GM12865 (cell line): Measurements from ENCODE around the gene RBBP6.

Source experiments
- DNase-seq: peaks from one replicate; pipeline ENCODE4 v3.0.0; 2010; ENCODE audit warnings: low read depth
- H3K4me3 ChIP-seq: 2 replicates; pipeline ENCODE4 v1.5.1; 2011; ENCODE audit warnings: mild to moderate bottlenecking, low read depth, low read length, control low read depth
- TF ChIP-seq, protein P1 (sequence below): IDR thresholded peaks from 2 replicates; pipeline ENCODE4 v1.5.1; 2011; ENCODE audit warnings: low read length, control low read depth, low read depth, inconsistent platforms; ENCODE audit not compliant: insufficient read depth; ENCODE audit errors: missing control alignments

Gene RBBP6

DNA sequence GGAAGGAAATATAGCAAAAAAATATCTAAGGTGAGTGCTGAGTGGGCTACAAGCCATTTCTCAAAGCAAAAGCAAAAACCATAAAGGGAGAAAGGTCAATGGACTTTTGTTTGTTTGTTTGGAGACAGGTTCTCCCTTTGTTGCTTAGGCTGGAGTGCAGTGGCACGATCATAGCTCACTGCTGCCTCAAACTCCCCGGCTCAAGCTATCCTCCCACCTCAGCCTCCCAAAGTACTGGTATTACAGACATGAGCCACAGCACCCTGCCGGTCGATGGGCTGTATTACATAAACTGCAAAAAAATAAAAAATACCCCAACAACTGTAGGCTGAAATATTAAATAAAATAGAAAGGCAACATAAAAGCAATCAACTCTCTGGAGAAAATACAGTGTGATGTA, 3.5 kb upstream of the RBBP6 start:
- TF ChIP-seq, protein P1, sequence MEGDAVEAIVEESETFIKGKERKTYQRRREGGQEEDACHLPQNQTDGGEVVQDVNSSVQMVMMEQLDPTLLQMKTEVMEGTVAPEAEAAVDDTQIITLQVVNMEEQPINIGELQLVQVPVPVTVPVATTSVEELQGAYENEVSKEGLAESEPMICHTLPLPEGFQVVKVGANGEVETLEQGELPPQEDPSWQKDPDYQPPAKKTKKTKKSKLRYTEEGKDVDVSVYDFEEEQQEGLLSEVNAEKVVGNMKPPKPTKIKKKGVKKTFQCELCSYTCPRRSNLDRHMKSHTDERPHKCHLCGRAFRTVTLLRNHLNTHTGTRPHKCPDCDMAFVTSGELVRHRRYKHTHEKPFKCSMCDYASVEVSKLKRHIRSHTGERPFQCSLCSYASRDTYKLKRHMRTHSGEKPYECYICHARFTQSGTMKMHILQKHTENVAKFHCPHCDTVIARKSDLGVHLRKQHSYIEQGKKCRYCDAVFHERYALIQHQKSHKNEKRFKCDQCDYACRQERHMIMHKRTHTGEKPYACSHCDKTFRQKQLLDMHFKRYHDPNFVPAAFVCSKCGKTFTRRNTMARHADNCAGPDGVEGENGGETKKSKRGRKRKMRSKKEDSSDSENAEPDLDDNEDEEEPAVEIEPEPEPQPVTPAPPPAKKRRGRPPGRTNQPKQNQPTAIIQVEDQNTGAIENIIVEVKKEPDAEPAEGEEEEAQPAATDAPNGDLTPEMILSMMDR: no peak
- DNase-seq: no peak
- no peak overlapping the region for H3K4me3 ChIP-seq

DNA sequence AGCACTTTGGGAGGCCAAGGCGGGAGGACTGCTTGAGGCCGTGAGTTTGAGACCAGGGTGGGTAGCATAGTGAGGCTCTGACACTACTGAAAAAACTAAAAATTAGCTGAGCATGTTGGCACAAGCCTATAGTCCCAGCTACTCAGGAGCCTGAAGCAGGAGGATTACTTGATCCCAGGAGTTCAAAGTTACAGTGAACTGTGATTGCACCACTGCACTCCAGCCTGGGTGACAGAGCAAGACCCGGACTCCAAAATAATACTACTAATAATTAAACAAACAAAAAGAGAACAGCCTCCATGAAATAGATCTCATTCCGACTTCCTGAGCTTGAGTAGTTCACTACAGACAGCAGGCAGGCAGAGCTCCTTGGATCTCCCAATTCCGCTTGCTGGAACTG, 2.7 kb upstream of the RBBP6 start:
- TF ChIP-seq, protein P1: no peak
- DNase-seq: no peak
- H3K4me3 ChIP-seq: no peak overlapping the region

DNA sequence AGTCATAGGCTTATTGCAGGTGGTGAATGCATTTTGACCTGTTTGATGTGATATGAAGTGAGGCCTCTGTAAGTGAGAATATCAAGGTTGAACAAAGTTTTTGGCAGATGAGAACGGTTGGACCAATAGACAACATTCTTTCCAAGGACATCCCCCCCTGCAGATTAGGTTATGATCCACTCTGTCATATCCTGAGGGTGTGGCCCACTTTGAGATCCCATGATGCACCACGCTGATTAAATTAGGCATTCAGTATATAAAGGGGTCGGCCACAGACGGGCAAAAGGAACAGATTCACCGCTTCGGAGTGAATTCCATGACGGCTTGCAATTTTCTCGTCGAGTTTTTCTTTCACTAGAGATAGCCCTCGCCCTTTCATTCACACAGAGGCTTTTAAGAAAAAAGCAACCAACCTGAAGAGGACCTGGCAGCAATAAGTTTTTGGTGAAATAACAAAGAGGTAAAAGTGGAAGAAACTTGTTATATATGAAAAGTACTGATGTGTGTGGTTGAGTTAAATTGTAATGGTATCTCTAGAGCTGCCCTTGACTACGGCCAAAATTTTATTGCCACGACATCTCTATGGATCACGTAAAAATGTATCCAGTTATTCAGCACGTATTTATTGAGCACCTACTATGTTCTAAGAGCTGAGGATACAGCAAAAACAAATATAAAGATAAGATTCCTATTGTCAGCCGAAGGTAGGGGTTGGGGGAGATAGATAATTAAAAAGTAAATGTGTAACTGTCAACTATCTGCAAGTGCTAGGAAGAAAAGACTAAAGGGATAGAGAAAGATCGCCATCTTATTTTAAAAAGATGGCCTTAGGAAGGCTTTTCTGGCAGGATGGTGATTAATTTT, 1.7 kb upstream of the RBBP6 start:
- DNase-seq: no peak

DNA sequence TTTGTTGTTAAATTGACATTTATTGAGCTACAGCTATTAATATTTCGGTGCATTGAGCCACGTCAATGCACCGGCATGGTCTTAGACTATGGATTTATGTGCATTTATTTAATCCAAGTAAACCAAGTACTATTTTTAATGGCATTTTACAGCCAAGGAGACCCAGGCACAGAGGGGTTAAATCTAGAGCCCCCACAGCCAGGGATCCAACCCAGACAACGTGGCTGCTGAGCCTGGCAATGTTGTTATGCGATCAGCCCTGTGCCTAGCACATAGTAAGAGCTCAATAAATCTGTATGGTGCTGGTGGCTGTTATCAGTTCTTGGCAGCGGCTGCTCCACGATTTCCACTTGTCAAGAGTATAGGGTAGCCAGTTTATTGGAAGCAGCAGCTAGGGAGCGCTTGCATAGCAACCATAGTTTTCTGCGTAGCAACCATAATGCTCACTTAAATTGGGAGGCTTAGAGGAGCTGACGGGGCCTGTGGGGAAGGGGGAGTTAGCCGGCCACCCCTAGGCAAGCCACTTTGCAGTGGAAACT, 541 bp upstream of the RBBP6 start:
- TF ChIP-seq, protein P1: no peak
- no peak for DNase-seq
- peak overlapping the region; percentile 92 for H3K4me3 ChIP-seq

More for the DNA sequence above, 1.7 kb upstream of the RBBP6 start:
- TF ChIP-seq, protein P1: no peak
- H3K4me3 ChIP-seq: no peak overlapping the region

DNA sequence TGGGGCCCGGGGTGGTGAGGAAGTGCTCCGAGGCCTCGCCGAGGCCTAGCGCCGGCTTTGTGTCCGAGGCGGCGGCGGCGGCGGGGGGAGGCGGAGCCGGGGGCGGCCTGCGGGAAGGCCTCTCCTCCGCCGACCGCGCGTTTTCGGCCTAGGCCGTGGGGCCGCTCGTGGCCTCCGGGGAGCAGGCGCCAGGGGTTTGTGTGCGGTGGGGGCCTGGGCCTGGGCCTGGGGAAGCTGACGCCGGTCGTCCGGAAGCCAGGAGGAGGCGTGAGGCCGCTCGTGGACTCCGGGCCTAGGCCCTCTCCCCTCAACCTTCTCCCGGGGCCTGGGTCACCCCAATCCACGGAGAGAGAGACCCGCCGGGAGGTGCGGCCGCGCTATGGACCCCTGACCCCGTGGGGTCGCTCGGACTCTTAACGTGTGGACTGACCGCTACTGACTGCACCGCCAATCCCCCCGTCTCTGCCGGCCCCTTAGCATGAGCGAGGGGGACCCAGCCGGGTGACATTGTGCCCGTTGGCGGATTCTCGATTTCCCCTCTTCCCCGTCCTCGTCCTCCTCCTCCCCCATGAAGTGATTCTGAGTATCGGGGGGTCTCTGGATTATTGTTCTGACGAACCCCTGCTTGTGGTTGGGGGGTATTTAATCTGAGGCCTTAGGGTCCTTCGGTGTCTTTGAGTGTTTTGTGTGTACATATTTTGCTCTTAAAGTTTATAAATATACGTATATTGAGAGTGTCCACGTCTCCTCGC, 660 bp downstream of the RBBP6 start:
- DNase-seq: peak; percentile 71
- TF ChIP-seq, protein P1: no peak
- peak overlapping the region; percentile 92 for H3K4me3 ChIP-seq

DNA sequence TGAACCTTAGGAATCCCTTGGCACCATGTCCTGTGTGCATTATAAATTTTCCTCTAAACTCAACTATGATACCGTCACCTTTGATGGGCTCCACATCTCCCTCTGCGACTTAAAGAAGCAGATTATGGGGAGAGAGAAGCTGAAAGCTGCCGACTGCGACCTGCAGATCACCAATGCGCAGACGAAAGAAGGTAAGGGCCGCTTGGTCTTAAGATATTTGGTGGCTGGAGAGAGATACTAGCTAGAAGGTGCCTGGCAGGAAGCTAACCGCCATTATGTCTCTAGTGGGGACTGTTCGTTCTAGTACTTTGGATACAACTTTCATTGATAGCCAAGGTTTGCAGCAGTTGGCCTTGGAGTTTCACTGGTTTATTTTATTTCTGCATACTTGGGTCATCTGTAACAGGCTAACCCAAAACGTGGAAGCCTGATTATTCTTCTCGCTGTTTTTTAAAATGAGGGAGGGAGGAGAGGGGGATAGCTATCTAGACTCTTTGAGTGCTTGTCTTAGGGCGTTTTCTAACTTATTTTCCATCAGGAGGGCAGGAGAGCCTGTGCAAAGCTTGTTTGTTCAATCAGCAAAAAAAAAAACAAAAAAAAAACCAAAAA, 1.3 kb downstream of the RBBP6 start:
- H3K4me3 ChIP-seq: peak overlapping the region; percentile 92
- peak; percentile 51 for DNase-seq
- TF ChIP-seq, protein P1: no peak
